K562 (cell line): Measurements from ENCODE around the gene VWA7. TPM values are rescaled to one million over a fixed set of nuclear protein-coding genes. Genes with fewer than 3 reads are reported as not detected.

ENCODE experiments used
- CBX3 ChIP-seq, 2 experiments: IDR thresholded peaks; 1 replicate in 1 of 2; 2 replicates in 1 of 2; pipeline ENCODE4 v1.6.1; 2012; ENCODE audit warnings: inconsistent platforms in 2 of 2, low read length in 2 of 2, borderline replicate concordance in 1 of 2, control low read depth in 1 of 2
- HDAC1 ChIP-seq, 2 experiments: fragments of 450-650 bp; IDR thresholded peaks; 2 replicates each; pipeline ENCODE4 v1.6.1; 2016 to 2017; ENCODE audit warnings: inconsistent platforms in 1 of 2, mild to moderate bottlenecking in 1 of 2, moderate library complexity in 1 of 2
- MEF2A ChIP-seq: IDR thresholded peaks from 2 replicates; pipeline ENCODE4 v1.6.1; 2011; ENCODE audit warnings: low read depth, mild to moderate bottlenecking, low read length, moderate library complexity; ENCODE audit not compliant: control insufficient read depth
- MYBL2 ChIP-seq, 2 experiments: fragments of 450-650 bp in 1 of 2; sonication (generic) in 1 of 2; formaldehyde crosslinking in 1 of 2; IDR thresholded peaks; 2 replicates each; pipeline versions ENCODE4 v1.6.1 to v1.8.1; 2017 to 2022; ENCODE audit warnings: borderline replicate concordance in 1 of 2, inconsistent platforms in 1 of 2, low read depth in 1 of 2, mild to moderate bottlenecking in 1 of 2, missing genetic modification reagents in 1 of 2, moderate library complexity in 1 of 2
- NFE2L1 ChIP-seq: fragments of 450-650 bp; IDR thresholded peaks from 2 replicates; pipeline ENCODE4 v1.6.1; 2016; ENCODE audit warnings: missing genetic modification characterization, low read depth, mild to moderate bottlenecking, missing compliant biosample characterization, moderate library complexity, borderline replicate concordance
- POLR2G ChIP-seq: fragments of 200-400 bp; formaldehyde crosslinking; IDR thresholded peaks from 2 replicates; pipeline ENCODE4 v1.6.1; 2017; ENCODE audit warnings: low read depth, mild to moderate bottlenecking, antibody characterized with exemption, low read length, moderate library complexity
- PTTG1 ChIP-seq: fragments of 450-650 bp; IDR thresholded peaks from 2 replicates; pipeline ENCODE4 v1.6.1; 2016; ENCODE audit warnings: low read depth, mild to moderate bottlenecking, missing genetic modification characterization, missing compliant biosample characterization
- RNF219 ChIP-seq: fragments of 250-450 bp; sonication (Bioruptor Pico); IDR thresholded peaks from 2 replicates; pipeline ENCODE4 v1.5.0; 2022; ENCODE audit warnings: mild to moderate bottlenecking
- TRIM28 ChIP-seq: fragments of 450-650 bp; IDR thresholded peaks from 2 replicates; pipeline ENCODE4 v1.6.1; 2017
- ZHX1 ChIP-seq: fragments of 150-350 bp; conservative IDR thresholded peaks from 2 replicates; pipeline ENCODE4 v1.6.1; 2014; ENCODE audit warnings: low read length
- ZNF518B ChIP-seq: fragments of 250-450 bp; sonication (Bioruptor Pico); IDR thresholded peaks from 2 replicates; pipeline ENCODE4 v1.5.0; 2021; ENCODE audit warnings: mild to moderate bottlenecking, moderate library complexity
- ZNF639 ChIP-seq, 2 experiments: fragments of 200-800 bp in 1 of 2; sonication (Bioruptor generic) in 1 of 2; sonication (generic) in 1 of 2; formaldehyde crosslinking in 1 of 2; IDR thresholded peaks in 1 of 2; conservative IDR thresholded peaks in 1 of 2; 2 replicates each; pipeline versions ENCODE4 v1.5.0 to v1.6.1; 2016 to 2020; ENCODE audit warnings: missing compliant biosample characterization in 1 of 2, missing genetic modification characterization in 1 of 2, missing genetic modification reagents in 1 of 2
- ZNF778 ChIP-seq: fragments of 450-650 bp; formaldehyde crosslinking; IDR thresholded peaks from 2 replicates; pipeline ENCODE4 v1.4.0; 2020; ENCODE audit warnings: mild to moderate bottlenecking, moderate library complexity
- polyA plus RNA-seq, 8 experiments: library from polyadenylated mRNA; depleted of rRNA in 4 of 8; stranded (reverse) in 5 of 8; unstranded in 3 of 8; fragments of >200 nt; fragmentation: Nextera tagmentation in 2 of 8; fragmentation: Illumina TruSeq in 1 of 8; extraction: Ambion mirVana in 2 of 8; extraction: Trizol in 1 of 8; gene quantifications; 2 replicates each; pipeline versions ENCODE4 v1.2.1 to v1.2.3, GENCODE V29; 2011 to 2014; ENCODE audit warnings: inconsistent platforms in 1 of 8, missing spikeins in 1 of 8
- total RNA-seq, 7 experiments: library from RNA; depleted of rRNA in 6 of 7; stranded (reverse); fragments of >200 nt in 6 of 7; fragmentation: Illumina TruSeq in 2 of 7; extraction: Trizol in 2 of 7; gene quantifications; 2 replicates each; pipeline versions ENCODE4 v1.2.1 to v1.2.3, GENCODE V29; 2011 to 2021; ENCODE audit warnings: low replicate concordance in 1 of 7

VWA7 gene
- total and polyA plus RNA-seq, 9 of the 15 experiments (the other 6 are each of a cell fraction or from before 2014, with no cell fraction given), result 0.18 to 2.9 (median 0.95) TPM

- TF ChIP-seq RNF219 (CRISPR knock-in tag) (no peak), HDAC1 (IDR thresholded peaks at IDR 0.05) (peak; percentile 68 to 99; a peak in 3 of 4 replicates), MYBL2 (IDR thresholded peaks at IDR 0.05; ENCODE audit: low read depth) (no peak), MYBL2 (CRISPR knock-in tag; IDR thresholded peaks at IDR 0.05; ENCODE audit: borderline replicate concordance) (no peak), ZHX1 (peak; percentile 83; the same call in 1 of the 2 replicates), MEF2A (no peak), PTTG1 (no peak), ZNF639 (CRISPR knock-in tag; conservative IDR thresholded peaks at IDR 0.05 in 1 of 2, IDR thresholded peaks at IDR 0.05 in 1 of 2) (peak in 1 of 2 experiments; percentile 89; a peak in 2 of 4 replicates), TRIM28 (peak; percentile 34; the same call in 1 of the 2 replicates), NFE2L1 (tag) (no peak), ZNF518B (CRISPR knock-in tag) (no peak), CBX3 (IDR thresholded peaks at IDR 0.05; ENCODE audit: borderline replicate concordance in 1 of 2, low read length in 2 of 2) (peak in 1 of 2 experiments; percentile 67; a peak in 2 of 3 replicates), POLR2G (peak; percentile 97), ZNF778 (CRISPR knock-in tag) (0 out of 2 replicates have a peak, but pooled peaks have one; percentile 33)
Observed at GRCh38 chr6:31806470-31807272, 29.5 kb upstream of the VWA7 start, which contains the start of gene LSM2 (continued).
